SU-DHL-6 (cell line): ENCODE data around the gene OR51F2.

Source experiments
- CTCF ChIP-seq: fragments of 200-600 bp; sonication (generic); IDR thresholded peaks from one replicate; pipeline ENCODE4 v1.5.1; 2017; ENCODE audit warnings: antibody characterized with exemption, mild to moderate bottlenecking, low read length, moderate library complexity; ENCODE audit not compliant: insufficient read depth, poor library complexity, severe bottlenecking
- EZH2phosphoT487 ChIP-seq: fragments of 200-600 bp; sonication (generic), shearing (Covaris generic); conservative IDR thresholded peaks from 2 replicates; pipeline ENCODE4 v1.6.1; 2018; ENCODE audit warnings: mild to moderate bottlenecking, antibody characterized with exemption, low read length, moderate library complexity, mixed read lengths

- TF ChIP-seq CTCF (no peak), EZH2phosphoT487 (no peak)
These were observed 44.7 kb downstream of the OR51F2 start for GRCh38 chr11:4865855-4866254.
